Stimulated activated CD4-positive, alpha-beta T cell treated with anti-CD3 and anti-CD28 coated beads, Interleukin-1b, Interleukin-23, amount 100 ng/mL, for 48 hours (primary cell): ENCODE measurements around the gene FYN.
"Not testable (repeated sequence)": the region's sequence is repeated elsewhere in the genome, so short reads cannot be mapped to it uniquely, and the experiment has no call there.

Experiments used
- DNase-seq: peaks from one replicate; pipeline ENCODE4 v3.0.0-alpha.2; 2020

FYN gene

DNA sequence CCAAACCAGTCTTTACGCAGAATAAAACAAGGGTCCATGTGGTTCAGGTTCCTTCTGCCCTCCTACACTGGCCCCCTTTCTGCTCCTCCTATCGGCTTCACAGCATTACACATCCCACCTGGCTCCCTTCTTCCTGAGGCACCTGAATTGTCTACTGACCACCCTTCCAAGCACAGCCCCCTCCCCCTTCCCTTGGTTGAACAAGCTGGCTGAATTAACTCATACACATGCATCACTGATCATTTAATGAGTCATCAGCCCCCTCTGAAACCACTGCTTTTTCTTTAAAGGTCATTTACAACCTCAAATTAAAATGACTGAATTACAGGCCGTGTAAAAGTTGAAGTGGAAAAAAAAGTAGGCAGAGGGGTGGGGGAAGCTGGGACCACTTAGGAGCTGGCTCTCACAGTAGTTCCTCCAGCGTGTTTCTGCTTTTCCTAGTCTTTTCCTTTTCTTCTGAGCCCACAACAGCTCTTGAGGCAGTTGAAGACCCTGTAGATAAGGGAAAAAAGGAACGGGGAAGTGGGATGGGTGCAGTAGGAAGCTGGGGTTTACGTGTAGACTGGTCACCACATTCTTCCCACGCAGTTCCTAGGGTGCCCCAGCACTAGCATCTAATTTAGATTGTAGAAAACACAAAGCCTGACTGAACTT is 67.6 kb downstream of the FYN start:
- peak; percentile 63 for DNase-seq

DNA sequence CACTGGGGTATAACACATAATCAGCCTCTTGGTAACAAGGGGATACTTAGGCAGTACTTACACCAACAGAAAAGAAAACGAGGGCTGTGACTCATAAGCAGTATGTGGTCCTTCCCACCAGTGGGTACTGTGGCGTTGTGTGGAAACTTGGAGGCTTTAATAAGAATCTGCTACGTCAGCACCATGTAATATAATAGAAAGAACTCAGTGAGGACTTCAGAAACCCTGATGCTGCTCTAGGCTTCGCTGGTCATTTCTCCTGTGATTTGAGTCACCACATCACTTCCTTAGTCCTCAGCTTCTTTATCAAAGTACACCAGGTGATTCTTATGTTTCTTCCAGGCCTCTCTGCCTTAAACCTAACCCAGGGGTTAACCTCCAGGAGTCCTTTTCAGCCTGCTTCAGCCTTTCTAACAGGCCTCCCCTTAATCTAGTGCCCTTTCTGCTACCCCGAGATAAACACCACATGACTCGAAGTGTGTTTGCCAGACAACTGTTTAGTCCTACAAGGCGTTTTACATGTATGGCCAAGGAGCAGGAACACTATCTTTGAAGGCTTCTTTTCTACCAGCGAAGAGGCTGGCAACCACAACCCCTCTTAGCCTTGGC is 68.5 kb downstream of the FYN start:
- peak; percentile 73 for DNase-seq

DNA sequence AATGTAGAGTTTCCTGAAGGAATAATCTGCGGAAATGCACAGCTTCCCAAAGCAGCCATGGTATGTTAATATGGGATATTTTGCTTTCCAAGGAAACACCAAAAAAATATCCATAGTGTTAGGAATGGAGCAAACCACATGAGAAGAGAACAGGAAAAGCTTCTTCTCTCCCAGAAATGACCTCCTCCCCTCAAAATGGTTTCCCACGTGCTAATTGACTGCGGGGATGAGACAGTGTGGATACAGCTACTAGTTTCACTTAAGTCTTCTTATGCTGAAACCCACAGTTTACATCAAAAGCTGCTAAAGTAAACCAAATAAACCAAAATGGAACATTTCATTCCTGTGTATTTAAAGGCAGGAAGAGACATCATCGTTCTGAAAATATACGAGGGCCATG is 69.4 kb downstream of the FYN start:
- no peak for DNase-seq

DNA sequence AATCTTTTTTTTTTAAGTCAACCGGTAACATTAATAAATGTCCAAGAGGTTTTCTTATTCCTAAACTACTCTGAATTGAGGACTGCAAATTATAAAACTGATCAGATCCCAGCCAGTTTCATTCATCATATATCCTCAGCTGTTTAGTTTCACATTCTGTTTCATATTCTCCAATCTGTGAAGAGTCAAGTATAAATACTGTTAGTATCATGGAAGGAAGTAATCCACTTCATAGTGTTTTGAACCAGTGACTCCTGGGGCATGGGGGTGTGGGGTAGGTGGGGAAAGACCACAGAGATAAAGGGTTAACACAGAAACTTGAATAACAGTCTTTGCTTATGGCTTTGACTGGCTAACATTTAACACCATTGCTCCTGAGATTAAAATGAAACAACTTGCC is 69.9 kb downstream of the FYN start:
- DNase-seq, result peak; percentile 60

DNA sequence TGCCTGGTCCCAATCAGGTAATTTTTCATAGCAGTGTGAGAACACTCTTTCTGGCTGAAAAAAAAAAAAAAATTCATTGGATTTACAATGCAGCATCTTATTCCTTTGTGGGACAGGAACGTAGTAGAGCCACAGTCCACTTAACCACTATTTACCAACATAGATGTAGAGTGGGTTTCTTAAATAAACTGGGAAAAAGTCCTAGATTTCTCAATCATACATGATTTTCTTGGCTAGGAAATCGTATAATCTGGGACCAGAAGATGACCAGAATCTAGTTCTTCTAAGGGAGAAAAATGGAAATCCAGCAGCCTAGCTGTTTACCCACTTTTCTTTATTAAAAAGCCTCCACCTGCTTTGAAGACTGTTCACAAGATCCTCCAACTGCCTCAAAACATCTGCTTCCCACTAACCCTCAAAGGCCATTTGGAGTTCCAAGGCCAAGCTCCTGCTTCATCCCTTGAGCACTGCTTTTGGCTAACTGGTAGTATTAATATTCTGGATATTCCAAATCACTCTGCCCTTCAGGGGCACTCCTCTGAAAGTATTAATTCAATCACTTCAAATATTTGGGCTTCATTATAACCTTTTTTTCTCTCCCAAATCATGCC is 70.4 kb downstream of the FYN start:
- DNase-seq, result no peak

DNA sequence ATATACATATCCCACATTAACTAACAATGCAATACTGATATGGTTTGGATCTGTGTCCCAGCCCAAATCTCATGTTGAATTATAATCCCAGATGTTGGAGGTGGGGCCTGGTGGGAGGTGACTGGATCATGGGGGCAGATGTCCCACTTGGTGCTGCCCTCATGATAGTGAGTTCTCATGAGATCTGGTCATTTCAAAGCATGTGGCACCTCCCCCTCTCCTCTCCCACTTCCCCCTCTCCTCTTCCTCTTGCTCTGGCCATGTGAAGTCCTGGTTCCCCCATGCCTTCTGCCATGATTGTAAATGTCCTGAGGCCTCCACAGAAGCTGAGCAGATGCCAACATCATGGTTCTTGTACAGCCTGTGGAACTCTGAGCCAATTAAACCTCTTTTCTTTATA is 71.2 kb downstream of the FYN start:
- no peak for DNase-seq

DNA sequence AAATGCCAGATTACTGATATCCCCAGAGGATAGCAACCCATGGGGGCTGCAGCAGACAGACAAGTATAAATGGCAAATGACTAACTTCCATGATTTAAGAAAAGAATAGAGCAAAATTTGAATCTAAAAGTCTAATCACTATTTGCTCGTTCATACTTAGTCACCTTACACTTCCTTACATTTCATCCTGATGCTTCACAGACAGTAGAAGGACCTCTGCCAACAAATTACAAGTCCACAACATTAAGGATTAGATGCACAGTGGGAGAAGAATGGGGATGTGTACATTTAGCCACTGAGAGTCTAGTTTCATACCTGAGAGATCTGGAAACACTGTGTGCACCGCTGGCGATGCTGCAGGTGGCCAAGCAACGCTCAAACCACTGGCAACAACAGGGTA is 72.4 kb downstream of the FYN start:
- DNase-seq, result no peak

DNA sequence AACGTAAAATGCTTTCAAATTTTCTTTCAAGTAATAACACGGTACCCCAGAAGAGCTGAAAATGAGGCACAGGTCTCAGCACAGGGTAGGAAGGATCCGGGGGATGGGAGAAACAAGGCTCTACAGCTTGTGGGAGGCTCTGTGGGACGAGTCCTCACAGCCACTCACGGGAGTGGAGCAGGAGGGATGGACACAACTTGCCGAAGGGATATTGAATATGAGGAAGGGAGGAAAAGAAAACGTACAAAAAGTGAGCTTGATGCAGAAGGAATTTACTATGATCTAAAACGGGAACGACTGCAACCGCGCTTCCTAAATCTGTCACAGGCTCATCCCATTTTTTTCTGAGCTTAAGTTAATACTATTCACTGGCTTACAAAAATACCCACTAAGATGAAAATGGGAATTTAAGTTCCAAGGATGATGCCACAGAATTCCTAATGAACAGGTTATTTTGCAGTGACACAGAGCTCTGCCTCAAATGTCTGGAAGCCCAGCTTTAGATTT is 72.9 kb downstream of the FYN start:
- DNase-seq, result no peak

DNA sequence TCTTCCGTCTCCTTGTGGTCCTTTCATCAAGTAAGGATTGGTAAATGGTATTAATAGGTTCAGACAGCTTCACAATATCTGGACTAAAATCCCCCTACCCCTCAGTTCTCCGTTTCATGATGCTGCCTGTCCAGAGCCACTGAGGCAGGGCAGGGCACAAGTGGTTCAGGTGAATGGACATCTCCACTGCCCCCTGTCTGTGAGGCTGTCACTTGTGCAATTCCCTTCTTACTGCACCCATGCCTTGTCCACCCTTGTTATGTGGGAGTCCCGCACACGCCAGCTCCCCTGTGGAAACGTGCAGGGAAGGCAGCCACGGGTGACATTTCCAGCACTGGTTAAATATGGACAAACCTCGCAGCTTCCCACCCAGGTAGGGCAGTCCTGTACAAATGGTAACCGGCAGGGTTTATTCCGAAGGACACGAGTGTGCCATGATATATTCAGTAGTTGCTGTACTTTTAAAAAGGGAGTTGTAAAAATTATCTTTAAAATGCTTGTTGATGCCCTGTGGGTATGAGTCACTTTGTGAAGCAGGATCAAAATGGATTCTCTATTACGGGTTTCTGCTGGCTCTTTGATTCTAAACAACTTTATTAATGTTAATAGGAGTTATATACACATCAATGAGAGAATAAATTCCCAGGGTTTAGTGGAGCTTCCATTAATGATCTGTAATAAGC is 73.5 kb downstream of the FYN start:
- no peak for DNase-seq

DNA sequence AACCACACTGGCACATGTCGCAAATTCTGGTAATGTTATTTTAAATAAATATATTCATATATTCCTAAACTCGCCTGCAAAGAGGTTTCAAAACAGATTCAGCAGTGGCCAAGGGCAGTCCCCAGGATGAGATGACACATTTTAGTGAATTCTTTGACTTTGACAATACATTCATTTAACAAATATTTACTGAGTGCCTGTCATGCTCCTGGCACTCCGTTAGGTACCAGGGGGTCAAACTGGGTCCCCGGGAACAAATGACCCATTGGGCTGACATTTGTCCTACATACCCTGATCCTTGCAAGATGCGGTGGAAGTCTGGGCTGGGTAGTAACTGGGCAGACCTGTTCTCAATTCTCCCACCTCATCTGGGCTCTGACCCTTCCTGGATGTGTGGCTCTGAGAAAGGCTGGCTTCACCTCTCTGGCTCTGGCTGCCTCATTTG is 74.9 kb downstream of the FYN start:
- DNase-seq, result no peak

DNA sequence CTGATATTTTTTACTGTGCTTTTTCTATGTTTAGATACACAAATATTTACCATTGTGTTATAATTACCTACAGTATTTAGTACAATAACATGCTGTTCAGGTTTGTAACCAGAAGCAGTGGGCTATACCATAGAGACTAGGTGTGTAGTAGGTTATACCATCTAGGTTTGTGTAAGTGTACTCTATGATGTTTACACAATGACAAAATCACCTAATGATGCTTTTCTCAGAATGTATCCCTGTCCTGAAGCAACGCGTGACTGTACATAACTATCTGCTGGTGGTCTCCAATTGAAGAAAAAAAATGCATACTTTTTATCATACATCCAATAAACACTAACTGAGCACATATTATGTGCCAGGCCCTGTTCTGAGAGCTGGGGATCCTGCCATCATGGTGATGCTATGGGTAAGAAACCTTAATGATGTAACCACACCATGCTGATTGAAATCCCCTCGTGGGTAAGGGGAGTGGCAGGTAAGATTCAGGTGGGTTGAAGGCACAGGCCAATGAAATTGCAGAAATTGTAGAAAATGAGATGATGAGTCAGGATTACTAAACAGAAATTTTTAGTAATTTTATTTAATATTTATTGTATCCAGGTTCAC is 76.8 kb downstream of the FYN start:
- DNase-seq, result no peak

DNA sequence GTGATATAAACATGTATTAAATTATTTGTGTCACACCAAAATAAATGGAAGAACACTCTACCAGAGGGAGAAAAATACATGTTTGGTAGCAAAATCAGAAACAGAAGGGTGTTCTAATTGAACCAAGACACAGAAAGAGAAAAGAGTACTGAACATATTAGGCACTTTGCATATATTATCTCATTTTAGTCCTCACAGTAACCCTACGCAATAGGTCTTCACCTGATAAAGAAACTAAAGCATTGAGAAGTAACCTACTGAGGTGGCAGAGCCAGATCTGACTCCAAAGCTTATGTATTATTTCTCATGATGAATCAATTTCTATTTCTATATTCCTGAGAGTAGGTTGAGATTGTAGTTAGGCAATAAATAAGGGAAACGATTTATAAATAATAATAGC is 77.7 kb downstream of the FYN start:
- no peak for DNase-seq

DNA sequence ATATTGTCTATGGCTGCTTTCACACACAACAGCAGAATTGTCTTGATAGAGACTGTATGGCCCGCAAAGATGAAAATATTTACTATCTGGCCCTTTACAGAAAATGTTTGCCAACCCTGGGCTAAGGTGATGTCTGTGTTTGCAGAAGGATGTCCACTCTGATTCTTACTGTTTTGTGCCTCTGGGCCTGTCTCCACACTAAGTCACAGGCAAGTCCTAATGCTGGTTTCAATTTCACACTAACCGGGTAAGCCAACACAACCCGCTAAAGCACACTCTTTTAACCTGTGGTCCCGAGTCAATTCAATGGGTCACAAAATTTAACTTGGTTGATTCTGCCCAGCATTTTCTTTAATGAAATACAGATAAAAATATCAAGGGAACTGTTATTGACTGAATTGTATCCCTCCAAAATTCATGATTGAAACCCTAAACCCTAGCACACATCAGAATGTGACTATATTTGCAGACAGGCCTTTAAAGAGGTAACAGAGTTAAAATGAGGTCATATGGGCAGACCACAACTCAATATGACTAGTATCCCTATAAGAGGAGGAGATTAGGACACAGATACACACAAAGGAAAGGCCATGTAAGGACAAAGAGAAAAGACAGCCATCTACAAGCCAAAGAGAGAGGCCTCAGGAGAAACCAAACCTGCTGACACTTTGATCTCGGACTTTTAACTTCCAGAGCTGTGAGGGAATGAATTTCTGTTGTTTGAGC is 78.4 kb downstream of the FYN start:
- DNase-seq, result no peak

DNA sequence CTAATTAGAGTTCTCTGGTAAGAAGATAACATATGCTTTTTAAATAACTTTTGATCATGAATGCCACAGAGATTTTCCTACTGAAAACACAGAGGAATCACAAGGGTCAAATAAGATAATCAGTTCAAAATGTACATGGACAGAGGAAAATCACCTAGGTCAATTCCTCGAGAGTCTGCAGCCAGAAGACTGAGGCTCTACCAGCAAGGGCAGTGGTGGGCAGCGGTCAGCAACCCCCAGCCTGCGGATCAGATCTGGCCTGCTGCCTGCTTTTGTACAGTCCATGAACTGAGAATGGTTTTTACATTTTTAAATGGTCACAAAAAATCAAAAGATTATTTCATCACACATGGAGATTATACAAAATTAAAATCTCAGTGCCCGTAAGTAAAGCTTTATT is 79.0 kb downstream of the FYN start:
- no peak for DNase-seq

DNA sequence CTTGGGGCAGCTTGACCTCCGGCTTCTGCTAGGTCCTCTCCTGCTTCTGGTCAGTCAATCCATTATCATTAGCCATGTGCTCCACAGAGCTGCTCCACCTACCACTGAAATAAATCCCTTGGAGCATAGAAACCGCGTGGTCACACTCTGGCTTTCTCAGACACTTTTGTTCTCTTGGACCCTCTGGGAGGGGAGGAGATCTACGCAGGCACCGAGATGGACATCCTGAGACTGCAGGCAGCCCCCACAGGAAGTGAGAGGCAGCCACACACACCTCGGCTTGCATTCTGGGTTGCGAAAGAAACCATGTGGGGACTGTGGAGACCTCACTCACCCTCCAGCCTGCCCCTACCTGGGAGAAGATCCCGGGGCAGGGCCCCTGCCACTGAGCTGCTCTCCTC is 79.5 kb downstream of the FYN start:
- DNase-seq, result peak; percentile 55

DNA sequence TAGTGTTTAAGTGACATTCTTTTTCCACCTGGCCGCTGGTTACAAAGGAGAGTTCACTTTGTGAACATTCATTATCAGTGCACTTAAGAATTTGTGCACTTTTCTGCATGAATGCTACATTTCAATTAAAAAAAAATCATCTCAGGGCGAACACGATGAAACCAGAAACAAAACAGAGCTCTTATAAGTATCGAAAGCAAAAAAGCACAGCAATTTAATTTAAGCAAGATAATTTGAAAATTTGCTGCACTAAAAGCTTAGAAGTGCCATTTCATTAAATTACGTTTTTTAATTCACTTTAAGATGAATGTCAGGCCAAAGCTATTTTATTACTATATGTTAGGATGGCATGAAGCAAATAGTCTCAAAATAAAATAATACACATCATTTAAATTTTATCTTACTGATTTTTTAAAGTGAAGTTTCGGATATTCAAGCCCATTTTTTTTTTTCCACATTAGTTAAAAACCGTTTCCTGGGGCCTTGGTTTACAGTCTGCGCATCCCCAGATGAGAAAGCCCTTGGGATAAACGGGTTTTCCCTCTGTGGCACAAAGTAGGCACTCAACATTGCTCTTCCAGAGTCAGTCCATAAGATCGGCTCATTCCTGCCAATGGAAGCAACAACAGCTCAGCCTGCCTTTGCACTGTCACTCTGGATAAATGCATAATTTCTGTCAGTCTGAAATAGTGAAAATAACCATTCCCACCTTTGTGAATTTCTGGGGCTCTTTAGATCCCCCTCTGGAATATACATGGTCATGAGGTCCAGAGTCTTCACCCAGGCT is 80.1 kb downstream of the FYN start:
- no peak for DNase-seq

DNA sequence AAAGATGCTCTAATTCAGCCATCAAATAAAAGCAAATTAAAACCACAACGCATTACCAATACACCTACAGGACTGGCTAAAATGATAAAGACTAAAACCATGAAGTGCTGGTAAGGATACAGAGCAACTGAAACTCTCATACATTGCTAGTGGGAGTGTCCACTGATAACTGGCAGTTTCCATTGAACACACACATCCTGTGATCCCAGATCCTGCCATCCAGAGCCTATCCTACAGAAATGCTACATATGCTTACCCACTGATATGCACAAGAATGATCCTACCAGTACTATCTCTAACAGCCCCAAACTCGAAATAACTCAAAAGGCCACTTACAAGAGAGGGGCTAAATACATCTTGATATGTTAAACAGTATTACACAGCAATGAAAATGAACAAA is 81.0 kb downstream of the FYN start:
- no peak for DNase-seq

DNA sequence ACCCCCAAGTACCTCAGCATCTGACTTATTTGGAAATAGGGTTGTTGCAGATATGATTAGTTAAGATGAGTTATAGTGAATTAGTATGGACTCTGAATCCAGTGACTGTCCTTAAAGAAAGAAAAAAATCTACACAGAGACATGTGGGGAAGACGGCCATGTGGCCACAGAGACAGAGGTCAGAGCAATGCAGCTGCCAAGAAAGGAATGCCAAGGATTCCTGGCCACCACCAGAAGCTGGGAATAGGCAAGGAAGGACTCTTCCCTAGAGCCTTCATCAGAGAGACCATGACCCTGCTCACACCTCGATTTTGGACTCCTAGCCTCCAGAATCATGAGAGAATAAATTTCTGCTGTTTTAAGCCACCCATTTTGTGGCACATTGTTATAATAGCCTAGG is 81.8 kb downstream of the FYN start:
- DNase-seq, result no peak

DNA sequence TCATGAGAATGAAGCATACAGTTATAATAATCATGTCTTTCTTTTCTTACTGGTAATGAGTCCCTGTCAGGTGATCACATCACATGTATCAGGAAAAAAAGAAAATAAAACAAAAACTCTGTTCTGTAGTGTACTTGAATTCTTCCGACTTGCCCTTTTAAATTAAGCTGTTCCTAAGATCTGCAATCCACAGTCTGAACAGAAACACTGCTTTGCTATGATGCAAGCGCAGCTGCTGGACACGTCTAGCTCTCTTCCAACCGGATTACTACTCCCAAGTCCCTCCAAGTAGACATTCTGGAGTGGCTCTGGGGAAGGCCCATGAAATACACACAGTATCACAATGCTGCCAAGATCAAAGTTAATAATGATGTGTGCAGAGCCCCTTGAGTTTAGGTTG is 83.7 kb downstream of the FYN start:
- no peak for DNase-seq

DNA sequence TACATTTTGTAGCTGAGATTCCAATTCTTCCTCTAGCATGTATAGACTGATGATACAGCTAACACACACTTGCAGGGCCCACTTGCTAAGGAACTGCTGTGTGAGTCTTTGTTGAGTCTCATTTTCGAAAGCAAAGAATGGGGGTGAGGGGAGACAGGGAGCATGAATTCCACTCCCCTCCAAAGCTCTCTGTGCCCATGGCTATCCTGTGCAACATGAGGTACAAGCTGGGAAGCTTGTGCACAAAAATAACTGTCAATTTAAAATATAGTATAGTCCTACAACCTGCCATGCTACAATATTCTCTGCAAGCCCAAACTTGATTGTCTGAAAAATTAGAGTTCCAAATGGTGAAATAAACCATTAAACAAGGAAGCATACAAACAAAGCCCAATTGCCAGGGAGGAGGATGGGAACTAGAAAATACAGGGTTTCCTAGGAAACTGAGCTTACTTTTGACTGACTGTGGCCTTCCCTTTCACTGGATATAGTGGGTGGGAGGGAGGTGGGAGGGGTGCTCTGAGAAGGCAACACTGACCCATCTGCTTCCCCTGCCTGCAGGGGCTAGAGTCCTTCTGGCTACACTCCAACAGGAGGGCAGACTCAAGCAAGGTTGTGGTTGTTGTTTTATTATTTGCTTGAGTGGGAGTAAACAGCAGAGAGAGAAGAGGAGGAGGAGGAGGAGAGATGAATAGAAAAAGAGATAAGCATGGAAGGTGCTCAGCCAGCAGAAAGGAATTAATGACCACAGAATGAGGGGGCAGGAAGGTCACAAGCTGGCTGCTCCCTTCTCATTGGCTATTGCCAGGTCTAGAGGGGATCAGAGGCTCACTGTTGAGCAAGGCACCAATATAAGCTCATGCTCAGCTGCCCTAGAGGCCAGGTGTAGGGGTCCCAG is 84.6 kb downstream of the FYN start:
- no peak for DNase-seq

DNA sequence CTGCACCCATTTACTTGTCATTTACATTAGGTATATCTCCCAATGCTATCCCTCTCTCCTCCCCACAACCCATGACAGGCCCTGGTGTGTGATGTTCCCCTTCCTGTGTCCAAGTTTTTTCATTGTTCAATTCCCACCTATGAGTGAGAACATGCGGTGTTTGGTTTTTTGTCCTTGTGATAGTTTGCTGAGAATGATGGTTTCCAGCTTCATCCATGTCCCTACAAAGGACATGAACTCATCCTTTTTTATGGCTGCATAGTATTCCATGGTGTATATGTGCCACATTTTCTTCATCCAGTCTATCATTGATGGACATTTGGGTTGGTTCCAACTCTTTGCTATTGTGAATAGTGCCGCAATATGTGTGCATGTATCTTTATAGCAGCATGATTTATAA is 87.1 kb downstream of the FYN start:
- not testable (repeated sequence) for DNase-seq
